Tibial artery (tissue), 4 donors: ENCODE results near the gene CDC20B.
A peak's percentile ranks its signal among the peaks of the same experiment; 100 is the strongest.

Experiments used
- DNase-seq, 2 donors: peaks; one replicate each; pipeline ENCODE4 v3.0.0-alpha.2; 2019
- H3K27ac ChIP-seq, 2 donors: fragments of 200-600 bp; sonication (generic) in 1 of 2; 1 replicate in 1 of 2; 2 replicates in 1 of 2; pipeline ENCODE4 v1.5.1; 2018 to 2019; ENCODE audit warnings: mild to moderate bottlenecking in 1 of 2
- H3K27me3 ChIP-seq, 2 donors: fragments of 200-600 bp; sonication (generic) in 1 of 2; one replicate each; pipeline versions ENCODE4 v1.5.1 to v1.6.0; 2016 to 2019
- H3K36me3 ChIP-seq, 3 donors: fragments of 200-600 bp; sonication (generic) in 2 of 3; one replicate each; pipeline ENCODE4 v1.5.1; 2016 to 2019; ENCODE audit warnings: mild to moderate bottlenecking in 2 of 3
- H3K4me1 ChIP-seq, 4 donors: fragments of 200-600 bp; sonication (generic) in 2 of 4; 1 replicate in 3 of 4; 2 replicates in 1 of 4; pipeline ENCODE4 v1.5.1; 2016 to 2019
- H3K4me3 ChIP-seq, 2 donors: fragments of 200-600 bp; sonication (generic) in 1 of 2; 1 replicate in 1 of 2; 2 replicates in 1 of 2; pipeline ENCODE4 v1.5.1; 2018 to 2019; ENCODE audit warnings: mild to moderate bottlenecking in 2 of 2
- H3K9me3 ChIP-seq, 3 donors: fragments of 200-600 bp; sonication (generic) in 1 of 3; one replicate each; pipeline ENCODE4 v1.5.1; 2016 to 2019
- intact Hi-C: fragments of 100-400 bp; cut with DNase I; formaldehyde crosslinking; loops from one replicate; pipeline ENCODE4 v1.15.0; 2023; ENCODE audit warnings: low total_unique reads
- TF ChIP-seq, protein P1 (sequence below), 2 experiments: fragments of 200-600 bp in 1 of 2; fragments of 450-650 bp in 1 of 2; IDR thresholded peaks; one replicate each; pipeline ENCODE4 v1.5.1; 2017 to 2019; ENCODE audit warnings: antibody characterized with exemption in 2 of 2, mild to moderate bottlenecking in 1 of 2, moderate library complexity in 1 of 2

Gene CDC20B

GRCh38 chr5:55187370-55187769 lies 14.4 kb upstream of the CDC20B start:
- Histone ChIP-seq H3K36me3 (no peaks in the 10 kb centered on the region), H3K4me3 (no peak overlapping the region), H3K27me3 (peaks cover 0 to 39% of the 10 kb centered on the region in 2 donors), H3K4me1 (no peaks in the 10 kb centered on the region), H3K9me3 (no peaks in the 10 kb centered on the region), H3K27ac (no peak overlapping the region)
- intact Hi-C loops, result no loop called here
- TF ChIP-seq, protein P1, sequence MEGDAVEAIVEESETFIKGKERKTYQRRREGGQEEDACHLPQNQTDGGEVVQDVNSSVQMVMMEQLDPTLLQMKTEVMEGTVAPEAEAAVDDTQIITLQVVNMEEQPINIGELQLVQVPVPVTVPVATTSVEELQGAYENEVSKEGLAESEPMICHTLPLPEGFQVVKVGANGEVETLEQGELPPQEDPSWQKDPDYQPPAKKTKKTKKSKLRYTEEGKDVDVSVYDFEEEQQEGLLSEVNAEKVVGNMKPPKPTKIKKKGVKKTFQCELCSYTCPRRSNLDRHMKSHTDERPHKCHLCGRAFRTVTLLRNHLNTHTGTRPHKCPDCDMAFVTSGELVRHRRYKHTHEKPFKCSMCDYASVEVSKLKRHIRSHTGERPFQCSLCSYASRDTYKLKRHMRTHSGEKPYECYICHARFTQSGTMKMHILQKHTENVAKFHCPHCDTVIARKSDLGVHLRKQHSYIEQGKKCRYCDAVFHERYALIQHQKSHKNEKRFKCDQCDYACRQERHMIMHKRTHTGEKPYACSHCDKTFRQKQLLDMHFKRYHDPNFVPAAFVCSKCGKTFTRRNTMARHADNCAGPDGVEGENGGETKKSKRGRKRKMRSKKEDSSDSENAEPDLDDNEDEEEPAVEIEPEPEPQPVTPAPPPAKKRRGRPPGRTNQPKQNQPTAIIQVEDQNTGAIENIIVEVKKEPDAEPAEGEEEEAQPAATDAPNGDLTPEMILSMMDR (IDR thresholded peaks at IDR 0.05), result no peak
- DNase-seq, result no peak

GRCh38 chr5:55180016-55180415 lies 7.0 kb upstream of the CDC20B start:
- Histone ChIP-seq H3K27me3 (peaks cover 0 to 70% of the 10 kb centered on the region in 2 donors), H3K27ac (no peak overlapping the region), H3K36me3 (no peaks in the 10 kb centered on the region), H3K4me3 (no peak overlapping the region), H3K9me3 (no peaks in the 10 kb centered on the region), H3K4me1 (peaks cover 0 to 14% (median 8%) of the 10 kb centered on the region in 4 donors)
- TF ChIP-seq, protein P1 (IDR thresholded peaks at IDR 0.05), result no peak
- DNase-seq, result no peak
- intact Hi-C loops, result no loop called here

DNA sequence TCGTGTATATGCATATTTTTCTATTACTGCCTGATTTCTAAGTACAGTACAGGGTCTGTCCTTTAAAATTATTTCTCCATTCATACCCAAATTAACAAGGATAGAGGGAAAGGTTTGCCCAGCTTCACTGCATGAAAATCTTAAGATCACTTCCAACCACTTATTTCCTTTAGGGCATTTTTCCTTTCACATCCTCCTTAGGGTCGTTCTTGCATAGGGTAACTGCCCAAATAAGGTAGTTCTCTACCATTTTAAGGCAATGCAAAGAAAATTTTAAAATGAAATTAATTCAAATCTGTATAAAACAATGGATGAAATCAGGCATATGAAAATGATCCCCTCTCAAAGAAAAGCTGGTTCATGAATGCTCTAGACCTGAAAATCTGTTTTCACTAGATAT lies 4.1 kb upstream of the CDC20B start:
- H3K4me3 ChIP-seq, result no peak overlapping the region

DNA sequence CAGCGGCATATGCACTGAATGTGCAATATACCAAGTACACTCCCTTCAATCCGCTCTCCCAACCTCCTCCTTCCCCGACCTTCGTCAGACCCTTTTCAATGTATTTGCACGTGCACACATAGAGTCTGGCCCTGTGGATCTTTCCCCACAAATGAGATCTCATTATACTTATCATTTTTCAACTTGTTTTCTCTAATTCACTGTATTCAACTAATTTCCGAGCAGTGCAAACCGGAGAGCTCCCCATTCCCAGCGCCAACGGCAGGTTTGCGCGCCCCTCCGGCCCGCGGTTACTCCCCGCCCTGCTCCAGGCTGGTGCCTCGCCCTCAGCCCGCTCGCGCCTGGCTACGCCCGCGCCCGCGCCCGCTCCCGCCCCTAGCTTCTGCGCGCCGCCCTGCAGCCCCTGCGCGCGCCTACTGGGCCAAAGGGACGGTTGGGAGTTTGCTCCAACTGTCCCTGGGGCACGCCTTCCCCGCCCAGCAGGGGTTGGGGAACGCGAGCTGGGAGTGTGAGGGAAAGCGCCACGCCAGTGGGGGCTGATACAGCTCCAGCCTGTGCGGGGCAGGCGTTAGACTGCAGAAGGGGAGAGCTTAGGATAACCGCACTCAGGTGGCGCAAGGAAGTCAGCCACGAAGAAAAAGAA lies 3.3 kb upstream of the CDC20B start:
- Histone ChIP-seq H3K4me3 (peak overlapping the region; percentile 16 to 34), H3K9me3 (no peaks in the 10 kb centered on the region), H3K4me1 (peaks cover 0 to 32% (median 26%) of the 10 kb centered on the region in 4 donors), H3K27me3 (peaks cover 0 to 77% of the 10 kb centered on the region in 2 donors), H3K36me3 (no peaks in the 10 kb centered on the region), H3K27ac (no peak overlapping the region)
- TF ChIP-seq, protein P1 (IDR thresholded peaks at IDR 0.05), result peak; percentile 15 to 16
- no peak for DNase-seq
- intact Hi-C loops, result no loop called here

More for the DNA sequence above, 4.1 kb upstream of the CDC20B start:
- intact Hi-C loops, result no loop called here
- Histone ChIP-seq H3K27ac (no peak overlapping the region), H3K4me1 (peaks cover 0 to 30% (median 25%) of the 10 kb centered on the region in 4 donors), H3K27me3 (peaks cover 0 to 83% of the 10 kb centered on the region in 2 donors), H3K36me3 (no peaks in the 10 kb centered on the region), H3K9me3 (no peaks in the 10 kb centered on the region)
- no peak for DNase-seq
- TF ChIP-seq, protein P1 (IDR thresholded peaks at IDR 0.05), result no peak

DNA sequence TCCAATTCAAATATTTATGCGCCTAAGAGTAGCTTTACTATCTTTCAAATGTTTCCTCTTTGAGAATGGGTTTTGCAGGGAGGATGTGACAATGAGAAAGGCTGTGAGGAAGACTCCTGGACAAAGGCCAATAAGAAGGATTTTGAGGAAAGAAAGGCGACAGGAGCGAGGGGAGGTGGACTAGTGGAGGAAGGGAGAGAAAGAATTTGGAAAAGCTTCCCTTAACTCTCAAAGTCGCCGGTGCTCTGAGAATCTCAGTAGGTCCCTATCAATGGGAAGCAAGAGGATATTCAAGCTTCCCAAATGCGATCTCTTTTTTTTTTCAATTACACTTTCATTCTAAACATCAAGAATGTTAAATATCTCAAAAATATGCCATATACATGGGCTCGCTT lies 2.8 kb upstream of the CDC20B start:
- TF ChIP-seq, protein P1 (IDR thresholded peaks at IDR 0.05), result no peak

More for the DNA sequence above, 2.8 kb upstream of the CDC20B start:
- H3K4me1 ChIP-seq, result peaks cover 0 to 32% (median 26%) of the 10 kb centered on the region in 4 donors
- DNase-seq, result no peak
- no peak overlapping the region for H3K27ac ChIP-seq
- peak overlapping the region; percentile 16 to 34 for H3K4me3 ChIP-seq
- no peaks in the 10 kb centered on the region for H3K36me3 ChIP-seq
- H3K27me3 ChIP-seq, result peaks cover 0 to 79% of the 10 kb centered on the region in 2 donors
- intact Hi-C loops, result no loop called here
- H3K9me3 ChIP-seq, result no peaks in the 10 kb centered on the region
